ENCODE measurements around the gene TCF4. TPM values are rescaled to one million over a fixed set of nuclear protein-coding genes. Genes with fewer than 3 reads are reported as not detected.
A peak's percentile ranks its signal among the peaks of the same experiment; 100 is the strongest.

The TCF4 gene
- total RNA-seq, 1 donor from 2014 or later, result 205 TPM

DNA sequence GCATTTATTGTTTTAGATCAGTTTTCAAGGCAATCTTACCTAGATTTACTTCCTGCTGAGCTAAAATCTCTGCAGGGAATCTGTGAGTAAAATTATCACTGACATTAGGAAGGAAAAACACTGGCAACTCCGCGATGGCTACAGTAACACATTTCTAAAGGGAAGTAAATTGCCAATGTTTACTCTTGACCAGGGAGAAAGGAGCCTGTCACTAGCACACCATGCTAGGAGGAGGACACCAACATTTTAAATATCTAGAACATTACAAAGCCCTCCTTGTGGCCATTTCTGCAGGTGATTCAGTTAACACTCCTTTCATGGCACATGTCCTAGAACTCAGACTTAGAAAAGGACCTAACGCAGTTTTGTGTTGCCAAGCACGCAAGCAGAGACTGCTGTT lies 58.4 kb downstream of the TCF4 start:
- no peak overlapping the region for H3K27ac ChIP-seq (ENCODE audit: low read depth, low read length)
- H3K27me3 ChIP-seq (ENCODE audit: control insufficient read depth in 3 of 3, insufficient read depth in 3 of 3, low read length in 3 of 3), result no peaks in the 10 kb centered on the region
- H3K36me3 ChIP-seq (ENCODE audit: control insufficient read depth in 3 of 3, insufficient read depth in 3 of 3, low read length in 3 of 3), result no peaks in the 10 kb centered on the region
- H3K9me3 ChIP-seq (ENCODE audit: control insufficient read depth in 3 of 3, low read length in 3 of 3), result no peaks in the 10 kb centered on the region
- peaks cover 7 to 17% (median 14%) of the 10 kb centered on the region in 3 donors for H3K4me1 ChIP-seq (ENCODE audit: control insufficient read depth in 3 of 3, insufficient read depth in 3 of 3, low read length in 3 of 3)
- H3K9ac ChIP-seq (ENCODE audit: low read depth in 1 of 3, low read length in 3 of 3), result peak overlapping the region in 2 of 3 donors; percentile 10 to 63
- H3K4me3 ChIP-seq (ENCODE audit: low read length in 3 of 3), result no peak overlapping the region

DNA sequence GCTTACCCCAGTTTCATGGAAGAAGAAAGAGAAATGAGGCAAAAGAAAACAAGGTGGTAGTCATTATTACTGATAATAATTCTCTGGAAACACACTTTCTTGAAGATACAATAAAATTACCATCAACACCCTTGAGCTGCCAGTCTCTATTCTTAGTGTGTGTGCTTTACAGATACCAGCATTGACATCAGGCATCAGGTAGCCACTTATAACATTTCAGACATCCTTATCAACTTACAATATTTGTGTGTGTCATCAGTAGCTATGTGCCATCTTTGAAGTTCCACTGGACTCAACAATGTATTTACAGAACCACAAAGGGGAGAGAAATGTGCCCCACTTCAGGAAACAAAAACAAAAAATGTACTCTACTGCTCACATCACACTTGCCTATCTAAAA lies 62.1 kb downstream of the TCF4 start:
- no peaks in the 10 kb centered on the region for H3K36me3 ChIP-seq (ENCODE audit: control insufficient read depth in 3 of 3, insufficient read depth in 3 of 3, low read length in 3 of 3)
- H3K4me1 ChIP-seq (ENCODE audit: control insufficient read depth in 3 of 3, insufficient read depth in 3 of 3, low read length in 3 of 3), result peaks cover 3 to 10% (median 5%) of the 10 kb centered on the region in 3 donors
- no peaks in the 10 kb centered on the region for H3K9me3 ChIP-seq (ENCODE audit: control insufficient read depth in 3 of 3, low read length in 3 of 3)
- H3K27me3 ChIP-seq (ENCODE audit: control insufficient read depth in 3 of 3, insufficient read depth in 3 of 3, low read length in 3 of 3), result no peaks in the 10 kb centered on the region
- H3K27ac ChIP-seq (ENCODE audit: low read depth, low read length), result no peak overlapping the region
- H3K9ac ChIP-seq (ENCODE audit: low read depth in 1 of 3, low read length in 3 of 3), result no peak overlapping the region
- no peak overlapping the region for H3K4me3 ChIP-seq (ENCODE audit: low read length in 3 of 3)

DNA sequence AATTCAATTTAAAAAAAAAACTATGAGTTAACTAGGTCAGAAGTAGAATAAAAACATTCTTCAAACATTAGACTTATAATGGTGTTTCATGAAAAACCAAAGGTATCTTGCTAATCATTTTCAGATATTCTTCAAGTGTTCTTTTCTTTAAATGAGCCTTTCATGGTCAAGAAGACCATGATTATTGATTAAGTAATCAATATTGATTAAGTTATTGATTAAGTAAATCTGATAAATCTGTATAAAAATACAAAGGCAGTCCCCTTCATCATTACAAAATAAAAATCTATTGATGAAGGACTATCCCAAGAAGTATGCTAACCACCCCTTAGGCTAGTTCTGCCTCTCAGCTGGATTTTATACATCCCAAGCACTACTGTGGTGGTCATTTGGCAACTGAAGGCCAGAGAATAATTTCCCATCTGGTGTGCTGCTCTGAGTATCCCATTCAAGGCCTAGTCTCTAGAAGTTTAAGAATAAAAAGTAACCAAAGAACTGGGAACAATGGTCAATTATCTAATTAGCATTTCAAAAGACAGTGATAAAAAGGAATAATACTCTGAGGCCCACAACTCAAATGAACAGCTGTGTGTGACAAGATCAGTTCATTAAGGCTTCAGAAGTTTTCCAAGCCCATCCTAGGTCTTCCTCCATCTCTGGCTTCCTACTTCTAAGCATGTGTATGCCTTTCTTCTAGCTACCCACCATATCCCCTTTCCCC lies 63.5 kb downstream of the TCF4 start:
- H3K4me1 ChIP-seq (ENCODE audit: control insufficient read depth in 3 of 3, insufficient read depth in 3 of 3, low read length in 3 of 3), result peaks cover 2 to 5% (median 3%) of the 10 kb centered on the region in 3 donors
- H3K27ac ChIP-seq (ENCODE audit: low read depth, low read length), result no peak overlapping the region
- no peak overlapping the region for H3K9ac ChIP-seq (ENCODE audit: low read depth in 1 of 3, low read length in 3 of 3)
- H3K4me3 ChIP-seq (ENCODE audit: low read length in 3 of 3), result no peak overlapping the region
- H3K9me3 ChIP-seq (ENCODE audit: control insufficient read depth in 3 of 3, low read length in 3 of 3), result no peaks in the 10 kb centered on the region
- H3K27me3 ChIP-seq (ENCODE audit: control insufficient read depth in 3 of 3, insufficient read depth in 3 of 3, low read length in 3 of 3), result no peaks in the 10 kb centered on the region
- H3K36me3 ChIP-seq (ENCODE audit: control insufficient read depth in 3 of 3, insufficient read depth in 3 of 3, low read length in 3 of 3), result no peaks in the 10 kb centered on the region

DNA sequence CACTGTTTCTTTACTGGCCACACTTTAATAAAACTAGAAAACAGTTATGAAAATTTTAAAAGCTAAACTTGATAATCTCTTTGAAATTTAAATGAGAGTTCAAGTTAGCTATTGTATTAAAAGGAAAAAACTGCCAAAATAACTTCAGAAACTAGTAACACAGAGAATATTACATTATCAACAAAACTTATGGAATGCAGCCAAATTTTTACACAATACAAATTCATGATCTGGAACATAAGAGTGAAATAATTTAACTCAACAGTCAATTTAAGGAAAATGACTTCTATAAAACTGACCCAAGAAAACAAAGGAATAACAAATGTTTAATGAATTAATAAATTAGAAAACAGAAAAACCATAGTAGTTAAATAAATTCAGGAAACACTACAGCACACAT lies 65.0 kb downstream of the TCF4 start:
- Histone ChIP-seq H3K27ac (ENCODE audit: low read depth, low read length) (no peak overlapping the region), H3K4me1 (ENCODE audit: control insufficient read depth in 3 of 3, insufficient read depth in 3 of 3, low read length in 3 of 3) (peaks cover 0 to 2% (median 0%) of the 10 kb centered on the region in 3 donors), H3K27me3 (ENCODE audit: control insufficient read depth in 3 of 3, insufficient read depth in 3 of 3, low read length in 3 of 3) (no peaks in the 10 kb centered on the region), H3K36me3 (ENCODE audit: control insufficient read depth in 3 of 3, insufficient read depth in 3 of 3, low read length in 3 of 3) (no peaks in the 10 kb centered on the region), H3K9me3 (ENCODE audit: control insufficient read depth in 3 of 3, low read length in 3 of 3) (no peaks in the 10 kb centered on the region), H3K4me3 (ENCODE audit: low read length in 3 of 3) (no peak overlapping the region), H3K9ac (ENCODE audit: low read depth in 1 of 3, low read length in 3 of 3) (no peak overlapping the region)

DNA sequence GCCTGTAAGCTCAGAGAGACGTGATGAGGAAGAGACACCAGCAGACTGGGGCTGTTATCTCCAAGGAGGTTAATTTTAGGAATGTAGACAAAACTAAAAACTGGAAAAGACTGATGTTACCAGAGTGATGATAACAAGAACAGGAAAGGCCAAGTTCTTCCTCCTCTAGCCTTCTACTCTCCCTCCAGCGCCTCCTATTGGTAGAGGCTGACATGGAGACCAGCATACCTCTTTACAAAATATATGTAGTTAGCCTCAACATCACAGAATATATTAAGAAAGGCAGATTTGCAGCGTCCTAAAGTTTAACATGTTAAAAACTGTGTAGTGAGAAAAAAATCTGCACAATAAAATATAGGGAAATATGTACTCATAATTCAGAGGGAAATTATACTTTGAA lies 66.0 kb downstream of the TCF4 start:
- Histone ChIP-seq H3K27me3 (ENCODE audit: control insufficient read depth in 3 of 3, insufficient read depth in 3 of 3, low read length in 3 of 3) (no peaks in the 10 kb centered on the region), H3K4me3 (ENCODE audit: low read length in 3 of 3) (no peak overlapping the region), H3K27ac (ENCODE audit: low read depth, low read length) (no peak overlapping the region), H3K36me3 (ENCODE audit: control insufficient read depth in 3 of 3, insufficient read depth in 3 of 3, low read length in 3 of 3) (no peaks in the 10 kb centered on the region), H3K9ac (ENCODE audit: low read depth in 1 of 3, low read length in 3 of 3) (no peak overlapping the region), H3K4me1 (ENCODE audit: control insufficient read depth in 3 of 3, insufficient read depth in 3 of 3, low read length in 3 of 3) (peaks cover 0 to under 1% (median 0%) of the 10 kb centered on the region in 3 donors), H3K9me3 (ENCODE audit: control insufficient read depth in 3 of 3, low read length in 3 of 3) (no peaks in the 10 kb centered on the region)

DNA sequence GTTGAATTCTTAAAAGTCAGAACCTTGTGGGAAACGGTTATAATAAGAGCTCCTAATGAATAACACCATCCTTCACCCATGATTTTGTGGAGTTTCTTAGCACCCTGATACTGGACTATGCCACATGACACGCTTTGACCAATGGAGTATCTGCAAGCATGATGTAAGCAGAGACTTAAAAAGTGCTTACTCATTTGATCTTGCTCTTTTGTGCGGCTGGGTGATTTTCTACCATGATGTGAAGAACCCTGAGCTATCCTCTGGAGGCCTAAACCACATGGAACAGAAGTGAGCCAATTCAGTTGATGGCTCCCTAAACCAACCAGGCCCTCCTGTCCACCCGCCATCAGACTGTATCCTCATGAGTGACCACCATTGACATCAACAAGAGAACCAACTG lies 70.9 kb downstream of the TCF4 start:
- peaks cover 0 to 6% (median 0%) of the 10 kb centered on the region in 3 donors for H3K4me1 ChIP-seq (ENCODE audit: control insufficient read depth in 3 of 3, insufficient read depth in 3 of 3, low read length in 3 of 3)
- no peak overlapping the region for H3K4me3 ChIP-seq (ENCODE audit: low read length in 3 of 3)
- no peak overlapping the region for H3K9ac ChIP-seq (ENCODE audit: low read depth in 1 of 3, low read length in 3 of 3)
- H3K27ac ChIP-seq (ENCODE audit: low read depth, low read length), result no peak overlapping the region
- no peaks in the 10 kb centered on the region for H3K9me3 ChIP-seq (ENCODE audit: control insufficient read depth in 3 of 3, low read length in 3 of 3)
- H3K27me3 ChIP-seq (ENCODE audit: control insufficient read depth in 3 of 3, insufficient read depth in 3 of 3, low read length in 3 of 3), result no peaks in the 10 kb centered on the region
- no peaks in the 10 kb centered on the region for H3K36me3 ChIP-seq (ENCODE audit: control insufficient read depth in 3 of 3, insufficient read depth in 3 of 3, low read length in 3 of 3)

DNA sequence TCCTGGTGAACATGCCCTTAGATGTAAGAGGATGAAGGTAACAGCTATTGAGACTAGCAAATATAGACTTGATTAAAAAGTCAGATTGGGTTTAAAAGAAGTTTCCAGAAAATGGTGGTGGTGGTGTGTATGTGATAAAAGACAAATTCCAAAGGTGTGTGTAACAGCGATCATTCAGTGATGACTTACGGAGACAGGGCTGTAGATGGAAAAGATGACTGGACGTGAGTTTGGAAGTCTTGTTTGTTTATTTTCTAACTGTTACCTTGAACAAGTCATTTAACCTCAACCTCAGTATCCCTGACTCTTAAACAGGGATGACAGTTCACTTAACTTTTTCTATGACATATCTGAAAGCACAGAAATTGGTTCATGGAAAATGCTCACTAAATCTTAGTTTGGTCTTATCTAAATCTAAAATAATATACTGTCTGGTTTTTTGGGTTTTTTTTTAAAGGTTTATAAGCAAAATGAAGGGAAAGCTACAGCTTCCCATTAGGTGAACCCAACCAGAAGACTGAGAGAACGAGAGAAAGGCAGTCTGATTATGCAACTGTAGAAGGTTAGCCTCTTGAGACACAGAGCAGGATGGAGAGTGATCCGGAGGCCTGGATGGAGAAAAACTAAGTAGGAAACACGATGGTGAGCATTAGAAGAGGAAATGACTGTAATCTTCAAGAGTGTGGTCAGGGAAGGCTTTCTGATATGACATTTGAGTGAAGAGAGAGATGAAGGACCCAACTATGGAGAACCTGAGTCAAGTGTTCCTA lies 71.9 kb downstream of the TCF4 start:
- peaks cover 0 to 6% (median 2%) of the 10 kb centered on the region in 3 donors for H3K4me1 ChIP-seq (ENCODE audit: control insufficient read depth in 3 of 3, insufficient read depth in 3 of 3, low read length in 3 of 3)

DNA sequence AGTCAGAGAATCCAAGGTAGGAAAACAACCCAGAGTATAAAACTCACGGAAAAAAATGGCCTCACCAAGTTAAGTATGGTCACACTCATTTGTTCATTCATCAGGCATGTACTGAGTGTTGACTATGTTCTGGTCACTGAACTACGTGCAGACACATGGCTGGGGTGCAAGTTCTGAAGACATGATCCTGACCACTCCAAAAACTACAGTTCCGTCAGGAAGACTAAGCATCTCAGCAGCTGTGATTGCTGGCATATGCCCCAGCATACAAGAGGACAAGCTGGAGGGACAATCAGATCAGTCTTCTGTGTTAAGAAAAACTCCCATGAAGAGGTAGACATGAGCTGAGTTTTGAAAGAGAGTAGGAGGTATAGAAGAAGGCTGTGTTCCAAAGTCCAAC lies 72.8 kb downstream of the TCF4 start:
- H3K9me3 ChIP-seq (ENCODE audit: control insufficient read depth in 3 of 3, low read length in 3 of 3), result no peaks in the 10 kb centered on the region
- no peak overlapping the region for H3K4me3 ChIP-seq (ENCODE audit: low read length in 3 of 3)
- H3K36me3 ChIP-seq (ENCODE audit: control insufficient read depth in 3 of 3, insufficient read depth in 3 of 3, low read length in 3 of 3), result no peaks in the 10 kb centered on the region
- peaks cover 3 to 6% (median 5%) of the 10 kb centered on the region in 3 donors for H3K4me1 ChIP-seq (ENCODE audit: control insufficient read depth in 3 of 3, insufficient read depth in 3 of 3, low read length in 3 of 3)
- no peaks in the 10 kb centered on the region for H3K27me3 ChIP-seq (ENCODE audit: control insufficient read depth in 3 of 3, insufficient read depth in 3 of 3, low read length in 3 of 3)
- no peak overlapping the region for H3K27ac ChIP-seq (ENCODE audit: low read depth, low read length)
- no peak overlapping the region for H3K9ac ChIP-seq (ENCODE audit: low read depth in 1 of 3, low read length in 3 of 3)

More for the DNA sequence above, 71.9 kb downstream of the TCF4 start:
- Histone ChIP-seq H3K36me3 (ENCODE audit: control insufficient read depth in 3 of 3, insufficient read depth in 3 of 3, low read length in 3 of 3) (no peaks in the 10 kb centered on the region), H3K27ac (ENCODE audit: low read depth, low read length) (no peak overlapping the region), H3K4me3 (ENCODE audit: low read length in 3 of 3) (no peak overlapping the region), H3K9me3 (ENCODE audit: control insufficient read depth in 3 of 3, low read length in 3 of 3) (no peaks in the 10 kb centered on the region), H3K27me3 (ENCODE audit: control insufficient read depth in 3 of 3, insufficient read depth in 3 of 3, low read length in 3 of 3) (no peaks in the 10 kb centered on the region), H3K9ac (ENCODE audit: low read depth in 1 of 3, low read length in 3 of 3) (no peak overlapping the region)

DNA sequence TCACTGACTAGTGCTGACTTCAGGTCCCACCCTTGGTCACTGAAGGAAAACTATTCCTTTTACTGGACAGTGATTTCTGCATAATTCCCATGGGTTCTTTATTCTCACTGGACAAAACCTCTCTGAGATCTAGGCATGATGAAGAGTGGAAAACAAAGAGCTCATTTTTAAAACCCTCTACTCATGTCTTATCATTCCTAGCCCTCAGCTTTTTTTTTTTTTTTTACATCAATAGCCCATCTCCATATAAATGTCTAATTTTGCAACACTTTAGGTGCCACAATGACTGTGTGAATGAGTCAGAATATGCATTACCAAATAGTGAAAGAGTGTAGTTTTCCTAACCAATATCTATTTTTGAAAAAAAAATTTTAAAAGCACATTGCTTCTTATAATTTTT lies 74.8 kb downstream of the TCF4 start:
- Histone ChIP-seq H3K4me1 (ENCODE audit: control insufficient read depth in 3 of 3, insufficient read depth in 3 of 3, low read length in 3 of 3) (peaks cover 3 to 7% (median 6%) of the 10 kb centered on the region in 3 donors), H3K9ac (ENCODE audit: low read depth in 1 of 3, low read length in 3 of 3) (no peak overlapping the region)

DNA sequence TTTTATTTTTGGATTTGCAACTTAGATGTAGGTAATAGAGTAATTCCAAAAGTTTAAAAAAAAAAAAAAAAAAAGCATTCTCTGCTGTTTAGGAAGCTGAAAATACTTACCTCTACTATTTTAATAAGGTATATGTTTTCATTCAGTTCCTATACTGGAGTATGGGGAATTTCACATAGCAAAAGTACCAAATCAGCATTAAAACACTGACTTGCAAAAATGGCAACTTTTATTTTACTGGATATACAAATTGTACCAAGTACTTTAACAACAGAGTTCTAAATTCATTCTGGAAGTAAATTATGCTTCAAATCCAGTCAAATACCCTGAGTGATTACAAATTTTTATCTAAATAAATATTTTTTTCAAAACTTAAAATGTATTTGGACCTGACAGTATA lies 76.7 kb downstream of the TCF4 start:
- Histone ChIP-seq H3K36me3 (ENCODE audit: control insufficient read depth in 3 of 3, insufficient read depth in 3 of 3, low read length in 3 of 3) (no peaks in the 10 kb centered on the region), H3K27me3 (ENCODE audit: control insufficient read depth in 3 of 3, insufficient read depth in 3 of 3, low read length in 3 of 3) (no peaks in the 10 kb centered on the region), H3K27ac (ENCODE audit: low read depth, low read length) (peak overlapping the region; percentile 67), H3K9me3 (ENCODE audit: control insufficient read depth in 3 of 3, low read length in 3 of 3) (no peaks in the 10 kb centered on the region), H3K9ac (ENCODE audit: low read depth in 1 of 3, low read length in 3 of 3) (no peak overlapping the region), H3K4me3 (ENCODE audit: low read length in 3 of 3) (peak overlapping the region in 1 of 3 donors; percentile 19), H3K4me1 (ENCODE audit: control insufficient read depth in 3 of 3, insufficient read depth in 3 of 3, low read length in 3 of 3) (peaks cover 3 to 9% (median 6%) of the 10 kb centered on the region in 3 donors)

More for the DNA sequence above, 74.8 kb downstream of the TCF4 start:
- no peak overlapping the region for H3K4me3 ChIP-seq (ENCODE audit: low read length in 3 of 3)
- H3K36me3 ChIP-seq (ENCODE audit: control insufficient read depth in 3 of 3, insufficient read depth in 3 of 3, low read length in 3 of 3), result no peaks in the 10 kb centered on the region
- H3K27ac ChIP-seq (ENCODE audit: low read depth, low read length), result no peak overlapping the region
- no peaks in the 10 kb centered on the region for H3K9me3 ChIP-seq (ENCODE audit: control insufficient read depth in 3 of 3, low read length in 3 of 3)
- H3K27me3 ChIP-seq (ENCODE audit: control insufficient read depth in 3 of 3, insufficient read depth in 3 of 3, low read length in 3 of 3), result no peaks in the 10 kb centered on the region
